H1 (cell line): ENCODE data around the gene ADAMTS20. TPM values are rescaled to one million over a fixed set of nuclear protein-coding genes. Genes with fewer than 3 reads are reported as not detected.

Experiments
- CTCF ChIA-PET: fragments of 300-600 bp; sonication (Branson Sonifier 250); formaldehyde crosslinking; loops from one replicate; lab custom pipeline; 2021; ENCODE audit not compliant: partially characterized antibody; lab: Charles Lee
- POLR2A ChIA-PET: fragments of 300-600 bp; sonication (Branson Sonifier 250); formaldehyde crosslinking; loops from one replicate; lab custom pipeline; 2021; ENCODE audit warnings: inconsistent platforms; ENCODE audit not compliant: partially characterized antibody; lab: Charles Lee
- DNase-seq, 2 experiments: peaks; one replicate each; pipeline versions ENCODE4 v3.0.0 to v3.0.0-alpha.2; 2010 to 2022; ENCODE audit warnings: low spot score in 2 of 2, low read depth in 1 of 2, mixed read lengths in 1 of 2
- FAIRE-seq: peaks from 2 replicates; lab custom pipeline; 2011; peaks lifted over from hg19 to GRCh38; lab: Jason Lieb, UNC
- H2AFZ ChIP-seq: 2 replicates; pipeline ENCODE4 v1.8.1; 2012; ENCODE audit warnings: low read length, inconsistent platforms
- H2AK5ac ChIP-seq: 2 replicates; pipeline ENCODE4 v1.6.1; 2013; ENCODE audit warnings: low read depth, low read length
- H2BK120ac ChIP-seq: replicated peaks from 2 replicates; pipeline ENCODE3; 2013; ENCODE audit warnings: low read depth, low read length, inconsistent platforms
- H2BK12ac ChIP-seq: 2 replicates; pipeline ENCODE4 v1.6.1; 2013; ENCODE audit warnings: low read depth, low read length
- H2BK15ac ChIP-seq: 2 replicates; pipeline ENCODE4 v1.6.1; 2013; ENCODE audit warnings: low read length
- H2BK20ac ChIP-seq: 2 replicates; pipeline ENCODE4 v1.6.1; 2013; ENCODE audit warnings: low read length
- H2BK5ac ChIP-seq: 2 replicates; pipeline ENCODE4 v1.6.1; 2013; ENCODE audit warnings: low read depth, low read length
- H3K14ac ChIP-seq: 2 replicates; pipeline ENCODE4 v1.6.1; 2013; ENCODE audit warnings: inconsistent platforms; ENCODE audit not compliant: insufficient read length
- H3K18ac ChIP-seq: 2 replicates; pipeline ENCODE4 v1.6.1; 2013; ENCODE audit warnings: low read length; ENCODE audit errors: extremely low read depth
- H3K23ac ChIP-seq: 2 replicates; pipeline ENCODE4 v1.6.1; 2013; ENCODE audit warnings: inconsistent platforms; ENCODE audit not compliant: insufficient read length
- H3K23me2 ChIP-seq: 2 replicates; pipeline ENCODE4 v1.6.1; 2013; ENCODE audit warnings: low read depth, low read length
- H3K27ac ChIP-seq: 2 replicates; pipeline ENCODE4 v1.6.1; 2011; ENCODE audit warnings: low read depth, low read length, inconsistent platforms
- H3K27me3 ChIP-seq, 4 experiments: replicated peaks in 1 of 4; 1 replicate in 1 of 4; 2 replicates in 3 of 4; pipeline versions ENCODE4 v1.6.1 to v1.8.1; 2011 to 2013; ENCODE audit warnings: low read length in 3 of 4, mild to moderate bottlenecking in 3 of 4, inconsistent platforms in 2 of 4, mixed read lengths in 2 of 4, moderate library complexity in 1 of 4; ENCODE audit not compliant: control insufficient read depth in 3 of 4, insufficient read depth in 3 of 4; ENCODE audit errors: extremely low read depth in 1 of 4
- H3K36me3 ChIP-seq, 4 experiments: 2 replicates each; pipeline versions ENCODE4 v1.6.1 to v1.8.1; 2011 to 2013; ENCODE audit warnings: mild to moderate bottlenecking in 4 of 4, low read length in 3 of 4, moderate library complexity in 2 of 4, control low read depth in 1 of 4, inconsistent platforms in 1 of 4; ENCODE audit not compliant: insufficient read depth in 4 of 4, control insufficient read depth in 2 of 4
- H3K4ac ChIP-seq: replicated peaks from 2 replicates; pipeline ENCODE3; 2013; ENCODE audit warnings: low read length, low read depth, mixed read lengths, inconsistent platforms; ENCODE audit not compliant: insufficient read length
- H3K4me1 ChIP-seq, 4 experiments: replicated peaks in 1 of 4; 1 replicate in 1 of 4; 2 replicates in 3 of 4; pipeline versions ENCODE4 v1.6.1 to v1.8.1; 2011 to 2013; ENCODE audit warnings: low read length in 3 of 4, inconsistent platforms in 2 of 4, mixed read lengths in 1 of 4; ENCODE audit not compliant: insufficient read depth in 4 of 4, control insufficient read depth in 3 of 4
- H3K4me2 ChIP-seq, 2 experiments: 2 replicates each; pipeline versions ENCODE4 v1.6.1 to v1.8.1; 2011 to 2013; ENCODE audit warnings: low read depth in 2 of 2, low read length in 2 of 2, control low read depth in 1 of 2, inconsistent platforms in 1 of 2, mild to moderate bottlenecking in 1 of 2; ENCODE audit not compliant: insufficient read depth in 1 of 2
- H3K4me3 ChIP-seq, 4 experiments: fragments of 200-600, 300-600 bp in 1 of 4; sonication (generic), shearing (Covaris generic), sonication (Bioruptor Twin) in 1 of 4; 2 replicates each; pipeline versions ENCODE4 v1.5.1 to v1.8.1; 2011 to 2016; ENCODE audit warnings: low read length in 4 of 4, low read depth in 3 of 4, control low read depth in 2 of 4, inconsistent platforms in 2 of 4, mild to moderate bottlenecking in 2 of 4, mixed read lengths in 1 of 4, moderate library complexity in 1 of 4; ENCODE audit not compliant: insufficient read depth in 2 of 4; ENCODE audit errors: extremely low read depth in 1 of 4
- H3K56ac ChIP-seq: replicated peaks from 2 replicates; pipeline ENCODE3; 2013; ENCODE audit warnings: low read depth, mild to moderate bottlenecking, mixed read lengths, low read length, inconsistent platforms; ENCODE audit not compliant: insufficient read length
- H3K79me1 ChIP-seq: 2 replicates; pipeline ENCODE4 v1.6.1; 2013; ENCODE audit warnings: low read depth, low read length, control low read depth
- H3K79me2 ChIP-seq, 2 experiments: 2 replicates each; pipeline versions ENCODE4 v1.6.1 to v1.8.1; 2012 to 2013; ENCODE audit warnings: low read length in 2 of 2, mild to moderate bottlenecking in 2 of 2, inconsistent platforms in 1 of 2; ENCODE audit not compliant: insufficient read depth in 2 of 2, control insufficient read depth in 1 of 2
- H3K9ac ChIP-seq, 4 experiments: replicated peaks in 1 of 4; 1 replicate in 1 of 4; 2 replicates in 3 of 4; pipeline versions ENCODE4 v1.6.1 to v1.8.1; 2011 to 2013; ENCODE audit warnings: low read depth in 3 of 4, low read length in 3 of 4, control low read depth in 2 of 4, mild to moderate bottlenecking in 2 of 4, moderate library complexity in 2 of 4, inconsistent platforms in 1 of 4; ENCODE audit errors: extremely low read depth in 1 of 4
- H3K9me3 ChIP-seq, 2 experiments: 2 replicates each; pipeline versions ENCODE4 v1.6.1 to v1.8.1; 2012 to 2013; ENCODE audit warnings: mild to moderate bottlenecking in 2 of 2, moderate library complexity in 2 of 2, control low read depth in 1 of 2, inconsistent platforms in 1 of 2, low read depth in 1 of 2, low read length in 1 of 2, mixed read lengths in 1 of 2; ENCODE audit not compliant: insufficient read depth in 2 of 2
- H4K20me1 ChIP-seq, 2 experiments: replicated peaks in 1 of 2; 2 replicates each; pipeline versions ENCODE3 to v1.8.1; 2011 to 2013; ENCODE audit warnings: inconsistent platforms in 2 of 2, low read length in 2 of 2, mild to moderate bottlenecking in 1 of 2; ENCODE audit not compliant: insufficient read depth in 2 of 2, control insufficient read depth in 1 of 2
- H4K5ac ChIP-seq: 2 replicates; pipeline ENCODE4 v1.6.1; 2013; ENCODE audit warnings: low read length, low read depth, mixed read lengths, inconsistent platforms; ENCODE audit not compliant: insufficient read length
- H4K8ac ChIP-seq: 2 replicates; pipeline ENCODE4 v1.8.0; 2013; ENCODE audit warnings: mild to moderate bottlenecking, moderate library complexity, low read length, inconsistent platforms; ENCODE audit not compliant: insufficient read depth; ENCODE audit errors: extremely low read depth
- H4K91ac ChIP-seq: replicated peaks from 2 replicates; pipeline ENCODE3; 2013; ENCODE audit warnings: low read length, mixed read lengths, inconsistent platforms; ENCODE audit not compliant: insufficient read length
- BACH1 ChIP-seq: IDR thresholded peaks from 2 replicates; pipeline ENCODE4 v1.6.1; 2012; ENCODE audit warnings: low read length, improper control_type of control experiment
- CBX8 ChIP-seq: fragments of 300-800, 300-1000 bp; sonication (generic); IDR thresholded peaks from 2 replicates; pipeline ENCODE4 v1.7.1; 2016; ENCODE audit warnings: low read depth, low read length, borderline replicate concordance
- CTBP2 ChIP-seq: IDR thresholded peaks from 2 replicates; pipeline ENCODE4 v1.7.0; 2011; ENCODE audit warnings: borderline replicate concordance, mild to moderate bottlenecking, moderate library complexity, mixed read lengths, low read length; ENCODE audit not compliant: insufficient read depth, insufficient read length
- EP300 ChIP-seq, 2 experiments: IDR thresholded peaks; 1 replicate in 1 of 2; 2 replicates in 1 of 2; pipeline ENCODE4 v1.6.1; 2011 to 2012; ENCODE audit warnings: low read depth in 2 of 2, low read length in 2 of 2, mild to moderate bottlenecking in 2 of 2, borderline replicate concordance in 1 of 2, inconsistent platforms in 1 of 2, moderate library complexity in 1 of 2
- KDM4A ChIP-seq: IDR thresholded peaks from one replicate; pipeline ENCODE4 v1.7.1; 2012; ENCODE audit warnings: low read depth, mild to moderate bottlenecking, moderate library complexity, low read length, inconsistent platforms; ENCODE audit not compliant: severe bottlenecking
- KDM5A ChIP-seq: fragments of 200-600 bp; IDR thresholded peaks from 2 replicates; pipeline ENCODE4 v1.7.1; 2012; ENCODE audit warnings: mild to moderate bottlenecking, low read length, inconsistent platforms, mixed read lengths
- POLR2AphosphoS5 ChIP-seq: IDR thresholded peaks from 2 replicates; pipeline ENCODE4 v1.6.1; 2011; ENCODE audit warnings: low read depth, low read length
- RNF2 ChIP-seq: fragments of 200-900, 300-1000 bp; sonication (generic); IDR thresholded peaks from 2 replicates; pipeline ENCODE4 v1.7.1; 2016; ENCODE audit warnings: borderline replicate concordance, low read depth, mild to moderate bottlenecking, antibody characterized with exemption, low read length; ENCODE audit not compliant: poor library complexity, severe bottlenecking; ENCODE audit errors: missing control alignments
- SIX5 ChIP-seq: IDR thresholded peaks from 2 replicates; pipeline ENCODE4 v1.6.1; 2011; ENCODE audit warnings: mild to moderate bottlenecking, low read depth, low read length
- SP1 ChIP-seq: IDR thresholded peaks from 2 replicates; pipeline ENCODE4 v1.6.1; 2011; ENCODE audit warnings: low read depth, low read length
- SP2 ChIP-seq: IDR thresholded peaks from 2 replicates; pipeline ENCODE4 v1.6.1; 2012; ENCODE audit warnings: mild to moderate bottlenecking, low read length, inconsistent platforms
- SRF ChIP-seq: IDR thresholded peaks from 2 replicates; pipeline ENCODE4 v1.6.1; 2011; ENCODE audit warnings: mild to moderate bottlenecking, low read depth, low read length, moderate library complexity
- WGBS, 2 experiments: shearing (Covaris generic) in 1 of 2; methylation state at CpG; one replicate each; pipeline versions ENCODE4 v1.1.6 to v1.1.7; 2013 to 2015; ENCODE audit warnings: low lambda C conversion rate in 2 of 2, mixed read lengths in 2 of 2, inconsistent platforms in 1 of 2, low coverage in 1 of 2, missing lambda C conversion rate in 1 of 2; ENCODE audit not compliant: insufficient replicate concordance in 2 of 2, insufficient coverage in 1 of 2, insufficient read length in 1 of 2; ENCODE audit errors: extremely low coverage in 1 of 2, missing lambda C conversion rate in 1 of 2; 5-methylcytosine and 5-hydroxymethylcytosine counted together
- polyA plus RNA-seq, 7 experiments: library from polyadenylated mRNA; depleted of rRNA in 3 of 7; stranded (reverse) in 5 of 7; unstranded in 2 of 7; fragments of >200 nt in 5 of 7; fragments of 200-250 nt in 2 of 7; gene quantifications; 1 replicate in 5 of 7; 2 replicates in 1 of 7; 4 replicates in 1 of 7; pipeline versions ENCODE4 v1.2.1 to v1.2.3, GENCODE V29; 2011 to 2013; ENCODE audit warnings: missing spikeins in 2 of 7, mixed read lengths in 2 of 7
- total RNA-seq: library from RNA; stranded (reverse); fragmentation: NEBNext Ultra II Directional; extraction: Animal tissue kit (Norgen Biotek cat#: 25700); gene quantifications from 2 replicates; pipeline ENCODE4 v1.2.1, GENCODE V29; 2021

Gene ADAMTS20
- total and polyA plus RNA-seq, 2 of the 8 experiments (the other 6 are each of a cell fraction or from before 2014, with no cell fraction given): 2.9 to 5.1 TPM

DNA sequence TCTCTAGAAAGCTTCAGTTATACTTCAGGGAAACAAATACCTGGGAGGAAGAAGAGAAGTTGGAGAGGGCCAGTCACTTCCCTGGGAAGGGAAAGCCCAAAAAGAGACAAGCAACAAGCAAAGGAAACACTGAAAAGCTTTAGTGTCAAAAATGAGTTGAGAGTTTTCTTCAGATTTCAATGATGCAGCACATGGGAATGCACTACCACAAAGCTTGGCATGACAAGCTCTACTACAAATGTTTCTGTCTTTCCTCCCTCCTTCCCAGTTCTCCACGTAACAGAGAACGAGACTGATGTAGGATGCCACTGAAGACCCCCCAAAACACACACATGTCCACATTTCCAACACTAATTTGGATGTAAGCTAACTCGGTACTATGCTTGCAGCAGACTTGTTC is 26.8 kb upstream of the ADAMTS20 start:
- Histone ChIP-seq H2AFZ (peak overlapping the region; percentile 6; the same call in 1 of the 2 replicates), H3K9me3 (no peaks in the 10 kb centered on the region), H3K14ac (no peak overlapping the region), H3K27ac (no peak overlapping the region), H2BK5ac (no peak overlapping the region), H2AK5ac (no peak overlapping the region), H3K79me1 (no peaks in the 10 kb centered on the region), H3K23ac (no peak overlapping the region), H4K5ac (no peak overlapping the region), H2BK120ac (no peak overlapping the region), H4K20me1 (no peaks in the 10 kb centered on the region), H3K4me2 (no peak overlapping the region), H3K56ac (no peak overlapping the region), H4K8ac (no peak overlapping the region), H4K91ac (no peak overlapping the region), H3K18ac (no peak overlapping the region), H3K27me3 (no peaks in the 10 kb centered on the region), H2BK12ac (no peak overlapping the region), H3K79me2 (no peaks in the 10 kb centered on the region), H3K4ac (no peak overlapping the region), H3K9ac (peak overlapping the region in 1 of 4 experiments; percentile 34; a peak in 1 of 7 replicates), H2BK15ac (no peak overlapping the region), H3K23me2 (no peaks in the 10 kb centered on the region; the same call in 1 of the 2 replicates), H3K4me1 (no peaks in the 10 kb centered on the region), H3K4me3 (no peak overlapping the region), H3K36me3 (no peaks in the 10 kb centered on the region), H2BK20ac (no peak overlapping the region)
- FAIRE-seq (no peak), DNase-seq (no peak)
- POLR2A ChIA-PET: no interaction called here
- CTCF ChIA-PET: interaction anchor here (0.8 kb wide), 1 partner anchor 11 kb away, joined by 3 read pairs; no protein-coding TSS in a partner anchor
- WGBS, 2 experiments: 94% methylated on average over 3 of the region's 3 CpGs; no CpG with 5 or more reads in 1 of the 2 experiments
- TF ChIP-seq CBX8: no peak
- no peak for TF ChIP-seq KDM4A
- no peak for TF ChIP-seq SP2
- no peak for TF ChIP-seq EP300 (IDR thresholded peaks at IDR 0.05; ENCODE audit: borderline replicate concordance in 1 of 2, low read depth in 2 of 2, low read length in 2 of 2)
- no peak for TF ChIP-seq SIX5
- no peak for TF ChIP-seq POLR2AphosphoS5
- no peak for TF ChIP-seq SP1
- no peak for TF ChIP-seq SRF
- TF ChIP-seq CTBP2: no peak
- no peak for TF ChIP-seq BACH1
- no peak for TF ChIP-seq RNF2
- no peak for TF ChIP-seq KDM5A
